Upper lobe of right lung (tissue), 1 donor: ENCODE data around the gene ARHGAP15. TPM values are rescaled to one million over a fixed set of nuclear protein-coding genes. Genes with fewer than 3 reads are reported as not detected.
A peak's percentile ranks its signal among the peaks of the same experiment; 100 is the strongest.

Source experiments
- ATAC-seq: fragments of 200-7000 bp; cut with Tn5 transposase; one replicate; pipeline ENCODE4 v1.9.1; 2020; ENCODE audit warnings: mild to moderate bottlenecking, moderate library complexity
- DNase-seq: peaks from one replicate; pipeline ENCODE4 v3.0.0-alpha.2; 2020
- H3K27ac ChIP-seq: fragments of 200-600 bp; one replicate; pipeline ENCODE4 v1.8.0; 2022
- H3K27me3 ChIP-seq: fragments of 200-600 bp; one replicate; pipeline ENCODE4 v1.8.0; 2022; ENCODE audit warnings: mild to moderate bottlenecking
- H3K36me3 ChIP-seq: fragments of 200-600 bp; one replicate; pipeline ENCODE4 v1.8.0; 2022
- H3K4me1 ChIP-seq: fragments of 200-600 bp; one replicate; pipeline ENCODE4 v1.8.0; 2022
- H3K4me3 ChIP-seq: fragments of 200-600 bp; one replicate; pipeline ENCODE4 v1.8.0; 2022; ENCODE audit warnings: mild to moderate bottlenecking
- H3K9me3 ChIP-seq: fragments of 200-600 bp; one replicate; pipeline ENCODE4 v1.8.0; 2022
- intact Hi-C: fragments of 100-400 bp; cut with DNase I; formaldehyde crosslinking; loops from one replicate; pipeline ENCODE4 v1.11.0; 2022
- total RNA-seq: library from RNA; stranded (reverse); fragmentation: NEBNext Ultra II Directional; extraction: Animal tissue kit (Norgen Biotek cat#: 25700); gene quantifications from one replicate; pipeline ENCODE4 v1.2.1, GENCODE V29; 2021
- TF ChIP-seq, protein P1 (sequence below): fragments of 200-600 bp; IDR thresholded peaks from one replicate; pipeline ENCODE4 v1.8.0; 2022; ENCODE audit warnings: antibody characterized with exemption
- donor health status: DM: no; HTN: yes; CAD: no; lungs with severe emphysema.

The ARHGAP15 gene
- total RNA-seq, 1 donor from 2014 or later = 19.2 TPM

DNA sequence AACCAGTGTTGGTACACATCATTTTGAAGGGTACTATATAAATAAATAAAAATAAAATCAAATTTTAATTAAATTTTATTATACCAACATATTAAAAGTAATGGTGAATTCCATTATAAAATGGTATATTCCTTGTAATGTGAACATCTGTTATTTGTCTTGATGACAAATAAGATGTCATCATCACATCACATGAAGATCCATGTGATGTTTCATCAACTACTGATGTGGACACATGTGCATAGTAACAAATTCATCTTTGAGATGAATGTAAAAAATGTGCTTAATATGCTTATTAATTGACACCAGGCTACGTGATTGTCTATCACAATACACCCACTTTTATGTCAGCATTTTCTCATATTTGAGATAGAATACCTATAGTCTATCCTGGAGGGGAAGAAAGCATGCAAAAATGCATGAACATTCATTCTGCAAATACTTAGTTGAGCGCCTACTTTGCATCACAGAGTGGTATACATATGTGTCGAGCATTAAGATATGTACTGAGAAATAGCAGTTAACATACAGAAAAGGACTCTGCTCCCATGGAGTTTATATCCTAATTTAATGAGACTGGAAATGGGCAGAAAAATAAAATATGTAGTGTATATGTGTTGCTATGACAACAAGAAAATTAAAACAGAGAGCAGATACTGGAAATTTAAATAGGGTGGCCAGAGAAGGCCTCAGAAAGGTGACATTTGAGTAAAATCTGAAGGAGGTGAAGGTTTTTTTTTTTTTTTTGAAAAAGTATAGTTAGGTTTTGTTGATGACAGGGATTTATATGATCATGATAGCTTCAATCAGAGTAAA lies 281.1 kb downstream of the ARHGAP15 start:
- Histone ChIP-seq H3K4me3 (no peak overlapping the region), H3K27me3 (no peaks in the 10 kb centered on the region), H3K9me3 (no peaks in the 10 kb centered on the region), H3K36me3 (no peaks in the 10 kb centered on the region), H3K4me1 (no peaks in the 10 kb centered on the region), H3K27ac (no peak overlapping the region)
- ATAC-seq = no peak
- TF ChIP-seq, protein P1, sequence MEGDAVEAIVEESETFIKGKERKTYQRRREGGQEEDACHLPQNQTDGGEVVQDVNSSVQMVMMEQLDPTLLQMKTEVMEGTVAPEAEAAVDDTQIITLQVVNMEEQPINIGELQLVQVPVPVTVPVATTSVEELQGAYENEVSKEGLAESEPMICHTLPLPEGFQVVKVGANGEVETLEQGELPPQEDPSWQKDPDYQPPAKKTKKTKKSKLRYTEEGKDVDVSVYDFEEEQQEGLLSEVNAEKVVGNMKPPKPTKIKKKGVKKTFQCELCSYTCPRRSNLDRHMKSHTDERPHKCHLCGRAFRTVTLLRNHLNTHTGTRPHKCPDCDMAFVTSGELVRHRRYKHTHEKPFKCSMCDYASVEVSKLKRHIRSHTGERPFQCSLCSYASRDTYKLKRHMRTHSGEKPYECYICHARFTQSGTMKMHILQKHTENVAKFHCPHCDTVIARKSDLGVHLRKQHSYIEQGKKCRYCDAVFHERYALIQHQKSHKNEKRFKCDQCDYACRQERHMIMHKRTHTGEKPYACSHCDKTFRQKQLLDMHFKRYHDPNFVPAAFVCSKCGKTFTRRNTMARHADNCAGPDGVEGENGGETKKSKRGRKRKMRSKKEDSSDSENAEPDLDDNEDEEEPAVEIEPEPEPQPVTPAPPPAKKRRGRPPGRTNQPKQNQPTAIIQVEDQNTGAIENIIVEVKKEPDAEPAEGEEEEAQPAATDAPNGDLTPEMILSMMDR = no peak
- intact Hi-C loops = no loop called here
- no peak for DNase-seq

DNA sequence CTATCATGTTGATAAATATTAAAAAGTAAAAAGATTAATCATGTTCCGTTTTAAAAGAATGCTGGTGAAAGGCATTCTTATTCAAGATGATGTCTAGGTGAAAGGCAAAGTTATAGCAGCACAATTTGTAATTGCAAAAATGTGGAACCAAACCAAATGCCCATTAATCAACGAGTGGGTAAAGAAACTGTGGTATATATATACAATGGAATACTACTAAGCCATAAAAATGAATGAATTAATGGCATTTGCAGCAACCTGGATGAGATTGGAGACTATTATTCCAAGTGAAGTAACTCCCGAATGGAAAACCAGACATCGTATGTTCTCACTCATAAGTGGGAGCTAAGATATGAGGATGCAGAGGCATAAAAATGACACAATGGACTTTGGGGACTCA lies 286.4 kb downstream of the ARHGAP15 start:
- ATAC-seq (no peak), DNase-seq (no peak)
- H3K4me3 ChIP-seq = no peak overlapping the region
- H3K27ac ChIP-seq = no peak overlapping the region
- TF ChIP-seq, protein P1 = no peak
- intact Hi-C loops = no loop called here
- H3K27me3 ChIP-seq = no peaks in the 10 kb centered on the region
- no peaks in the 10 kb centered on the region for H3K9me3 ChIP-seq
- H3K4me1 ChIP-seq = no peaks in the 10 kb centered on the region
- H3K36me3 ChIP-seq = no peaks in the 10 kb centered on the region

DNA sequence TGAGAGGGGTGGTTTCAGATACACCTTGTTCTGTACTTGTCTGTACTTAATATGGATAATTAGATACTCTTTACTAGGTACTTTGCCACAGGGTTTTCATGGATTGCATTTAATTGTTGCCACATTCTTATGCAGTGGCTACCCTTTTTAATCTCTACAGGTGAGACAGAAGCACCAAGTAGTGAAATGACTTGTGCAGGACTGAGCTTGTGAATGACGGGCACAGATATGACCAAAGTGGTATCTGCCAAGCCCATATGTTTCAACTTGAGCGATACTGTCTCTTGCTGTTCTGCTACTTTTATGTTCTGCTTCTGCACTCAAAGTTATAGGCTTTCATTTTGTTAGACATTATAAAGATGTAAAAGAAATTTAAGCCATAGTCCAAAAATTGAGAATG lies 288.2 kb downstream of the ARHGAP15 start:
- intact Hi-C loops = no loop called here
- TF ChIP-seq, protein P1 = no peak
- Histone ChIP-seq H3K36me3 (no peaks in the 10 kb centered on the region), H3K4me3 (no peak overlapping the region), H3K9me3 (no peaks in the 10 kb centered on the region), H3K4me1 (no peaks in the 10 kb centered on the region), H3K27ac (no peak overlapping the region), H3K27me3 (no peaks in the 10 kb centered on the region)
- DNase-seq (no peak), ATAC-seq (no peak)

DNA sequence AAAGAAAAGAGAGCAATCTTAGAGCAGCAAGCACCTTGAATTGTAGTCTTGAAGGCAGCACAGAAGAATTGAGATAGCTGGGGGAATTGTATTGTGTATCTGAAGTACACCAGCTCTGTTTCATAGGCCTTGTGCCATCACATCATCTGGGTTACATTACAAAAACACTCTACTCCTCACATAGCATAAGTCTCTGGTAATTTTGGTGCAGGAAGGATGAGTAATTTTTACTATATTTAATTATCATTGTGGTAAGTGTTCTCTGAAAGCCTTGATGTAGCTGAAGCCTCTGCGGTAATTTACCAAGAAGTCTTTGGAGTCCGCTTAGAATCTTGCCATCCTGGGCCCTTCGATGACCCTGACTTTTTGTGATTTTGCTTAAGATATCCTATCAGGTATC lies 291.1 kb downstream of the ARHGAP15 start:
- intact Hi-C loops = no loop called here
- TF ChIP-seq, protein P1 = no peak
- H3K27ac ChIP-seq = no peak overlapping the region
- no peaks in the 10 kb centered on the region for H3K4me1 ChIP-seq
- no peaks in the 10 kb centered on the region for H3K36me3 ChIP-seq
- no peaks in the 10 kb centered on the region for H3K27me3 ChIP-seq
- ATAC-seq = no peak
- DNase-seq = no peak
- no peak overlapping the region for H3K4me3 ChIP-seq
- H3K9me3 ChIP-seq = no peaks in the 10 kb centered on the region

DNA sequence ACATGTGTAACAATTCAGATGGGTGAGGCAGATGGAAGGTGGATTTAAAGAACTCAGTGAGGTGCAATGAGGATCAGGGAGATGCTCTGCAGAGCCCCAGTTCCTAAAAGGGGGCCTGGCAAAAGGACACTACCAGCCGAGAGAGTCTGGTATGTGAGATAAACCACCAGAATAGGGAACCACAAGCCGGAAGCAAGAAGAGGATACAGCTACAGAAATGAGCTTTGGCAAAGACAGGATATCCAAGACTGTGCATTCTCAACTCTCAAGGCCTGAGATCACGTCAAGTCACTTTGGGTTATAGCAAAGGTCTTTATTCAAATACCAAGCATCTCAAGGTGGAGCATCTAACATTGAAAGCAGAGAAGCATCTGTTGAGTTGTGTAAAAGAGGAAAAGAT lies 293.5 kb downstream of the ARHGAP15 start:
- H3K4me1 ChIP-seq = no peaks in the 10 kb centered on the region
- H3K27ac ChIP-seq = no peak overlapping the region
- TF ChIP-seq, protein P1 = no peak
- DNase-seq = no peak
- no peaks in the 10 kb centered on the region for H3K27me3 ChIP-seq
- H3K9me3 ChIP-seq = no peaks in the 10 kb centered on the region
- peak; percentile 66 for ATAC-seq
- no peaks in the 10 kb centered on the region for H3K36me3 ChIP-seq
- H3K4me3 ChIP-seq = no peak overlapping the region
- intact Hi-C loops = no loop called here

DNA sequence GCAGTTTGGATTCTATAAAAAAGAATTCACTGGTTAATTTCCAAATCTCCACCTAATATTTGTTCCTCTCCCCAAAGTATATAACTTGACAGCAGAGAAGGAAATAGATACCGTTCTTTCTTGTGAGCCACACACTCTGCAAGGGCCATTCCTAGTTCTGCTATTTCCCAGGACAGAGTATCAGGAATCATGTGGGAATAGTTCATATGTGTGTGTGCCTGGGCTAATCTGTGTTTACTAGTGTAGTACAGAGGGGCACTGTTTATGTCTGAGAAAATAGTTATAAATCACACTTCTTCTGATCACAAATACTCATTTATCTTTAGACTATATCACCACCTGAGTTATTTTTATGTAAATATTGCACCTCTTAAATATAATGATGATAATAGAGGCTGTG lies 296.7 kb downstream of the ARHGAP15 start:
- no peak for DNase-seq
- intact Hi-C loops = no loop called here
- TF ChIP-seq, protein P1 = no peak

More for the DNA sequence above, 296.7 kb downstream of the ARHGAP15 start:
- no peak for ATAC-seq
- no peaks in the 10 kb centered on the region for H3K36me3 ChIP-seq
- no peaks in the 10 kb centered on the region for H3K27me3 ChIP-seq
- H3K9me3 ChIP-seq = no peaks in the 10 kb centered on the region
- H3K4me3 ChIP-seq = no peak overlapping the region
- H3K27ac ChIP-seq = no peak overlapping the region
- no peaks in the 10 kb centered on the region for H3K4me1 ChIP-seq
